NB4 (cell line): Measurements from ENCODE around the gene NPY2R.

Experiments used
- DNase-seq: peaks from one replicate; pipeline ENCODE4 v3.0.0; 2010; ENCODE audit warnings: low read depth
- H3K4me3 ChIP-seq: one replicate; pipeline ENCODE4 v1.5.1; 2011; ENCODE audit warnings: mild to moderate bottlenecking, low read depth, low read length, moderate library complexity
- CTCF ChIP-seq: IDR thresholded peaks from one replicate; pipeline ENCODE4 v1.5.1; 2012; ENCODE audit warnings: low read depth, low read length
- MAX ChIP-seq: IDR thresholded peaks from 2 replicates; pipeline ENCODE4 v1.6.1; 2011; ENCODE audit warnings: low read depth, low read length
- MYC ChIP-seq: IDR thresholded peaks from 2 replicates; pipeline ENCODE4 v1.6.1; 2011; ENCODE audit warnings: low read depth, low read length
- POLR2A ChIP-seq: IDR thresholded peaks from 2 replicates; pipeline ENCODE4 v1.6.1; 2011; ENCODE audit warnings: mild to moderate bottlenecking; ENCODE audit not compliant: insufficient read length; ENCODE audit errors: extremely low read depth

Gene NPY2R

GRCh38 chr4:155237567-155237966 is 29.1 kb downstream of the NPY2R start:
- TF ChIP-seq MYC (no peak), CTCF (no peak), POLR2A (no peak), MAX (no peak)
- H3K4me3 ChIP-seq, result no peak overlapping the region
- DNase-seq, result no peak

GRCh38 chr4:155241225-155241624 is 32.8 kb downstream of the NPY2R start:
- TF ChIP-seq MYC (no peak), MAX (no peak), CTCF (no peak), POLR2A (no peak)
- DNase-seq, result no peak
- H3K4me3 ChIP-seq, result no peak overlapping the region

- DNase-seq, result no peak
- no peak overlapping the region for H3K4me3 ChIP-seq
- TF ChIP-seq MAX (no peak), POLR2A (no peak), MYC (no peak), CTCF (no peak)
These were observed 33.2 kb downstream of the NPY2R start for GRCh38 chr4:155241664-155242063.

GRCh38 chr4:155245105-155245504 is 36.7 kb downstream of the NPY2R start:
- DNase-seq, result no peak
- no peak for TF ChIP-seq MYC
- no peak for TF ChIP-seq MAX
- no peak for TF ChIP-seq CTCF
- no peak for TF ChIP-seq POLR2A

GRCh38 chr4:155248002-155248896 is 39.8 kb downstream of the NPY2R start:
- DNase-seq, result no peak
- TF ChIP-seq MAX (no peak), MYC (no peak), CTCF (no peak), POLR2A (no peak)
- no peak overlapping the region for H3K4me3 ChIP-seq

More at GRCh38 chr4:155245105-155245504, 36.7 kb downstream of the NPY2R start:
- no peak overlapping the region for H3K4me3 ChIP-seq

- H3K4me3 ChIP-seq, result no peak overlapping the region
- TF ChIP-seq POLR2A, result no peak
- TF ChIP-seq CTCF, result no peak
- TF ChIP-seq MYC, result no peak
- no peak for TF ChIP-seq MAX
- no peak for DNase-seq
These were observed 40.7 kb downstream of the NPY2R start for GRCh38 chr4:155249016-155249566.
